HG03469 (cell line): Measurements from ENCODE around the gene CCL4.
"Not testable (repeated sequence)": the region's sequence is repeated elsewhere in the genome, so short reads cannot be mapped to it uniquely, and the experiment has no call there.

Source experiments
- ATAC-seq: cut with Tn5 transposase; IDR thresholded peaks from one replicate; pipeline ENCODE4 v1.9.1; 2021; ENCODE audit warnings: mild to moderate bottlenecking, moderate library complexity, moderate number of reproducible peaks; ENCODE audit not compliant: unreplicated experiment

The CCL4 gene

GRCh38 chr17:36087897-36088572, 15.6 kb upstream of the CCL4 start:
- not testable (repeated sequence) for ATAC-seq

GRCh38 chr17:36088670-36089338, 14.8 kb upstream of the CCL4 start:
- ATAC-seq: no peak

- no peak for ATAC-seq
Measured at GRCh38 chr17:36089339-36089865, 14.2 kb upstream of the CCL4 start.

- ATAC-seq: peak; percentile 45
Measured at GRCh38 chr17:36089888-36090836, 13.5 kb upstream of the CCL4 start, which contains the start of gene CCL3. Gene CCL3, minus strand, starts transcription at chr17:36090143. Its CDS starts 85 bp downstream, at chr17:36090058.

GRCh38 chr17:36092230-36092629, 11.4 kb upstream of the CCL4 start:
- ATAC-seq: no peak

GRCh38 chr17:36092715-36093114, 10.9 kb upstream of the CCL4 start:
- not testable (repeated sequence) for ATAC-seq

- no peak for ATAC-seq
Measured at GRCh38 chr17:36094232-36094631, 9.4 kb upstream of the CCL4 start.

GRCh38 chr17:36094746-36095145, 8.9 kb upstream of the CCL4 start:
- no peak for ATAC-seq

GRCh38 chr17:36095992-36096391, 7.6 kb upstream of the CCL4 start:
- ATAC-seq: no peak

- ATAC-seq: not testable (repeated sequence)
Measured at GRCh38 chr17:36099004-36099403, 4.6 kb upstream of the CCL4 start.

- not testable (repeated sequence) for ATAC-seq
Measured at GRCh38 chr17:36104246-36104645, 619 bp downstream of the CCL4 start.

- ATAC-seq: no peak
Measured at GRCh38 chr17:36104701-36105181, 1.1 kb downstream of the CCL4 start.

- no peak for ATAC-seq
Measured at GRCh38 chr17:36105781-36106492, 2.3 kb downstream of the CCL4 start.

GRCh38 chr17:36106493-36106835, 2.8 kb downstream of the CCL4 start:
- no peak for ATAC-seq

GRCh38 chr17:36107660-36108059, 4.0 kb downstream of the CCL4 start:
- ATAC-seq: no peak

GRCh38 chr17:36108265-36108664, 4.6 kb downstream of the CCL4 start:
- not testable (repeated sequence) for ATAC-seq

- no peak for ATAC-seq
Measured at GRCh38 chr17:36111068-36111490, 7.5 kb downstream of the CCL4 start.

GRCh38 chr17:36112572-36112971, 8.9 kb downstream of the CCL4 start:
- ATAC-seq: no peak

GRCh38 chr17:36113131-36113530, 9.5 kb downstream of the CCL4 start:
- ATAC-seq: not testable (repeated sequence)

GRCh38 chr17:36114971-36115648, 11.5 kb downstream of the CCL4 start:
- not testable (repeated sequence) for ATAC-seq
